ENCODE measurements around the gene PLEKHH1.

GRCh38 chr14:67584978-67585377 is 51.9 kb downstream of the PLEKHH1 start:
- TF ChIP-seq CTCF (IDR thresholded peaks at IDR 0.05; ENCODE audit: low read depth, low read length) (no peak), EZH2phosphoT487 (IDR thresholded peaks at IDR 0.05; ENCODE audit: low read depth) (no peak)
